GM23338 (cell line): ENCODE measurements around the gene TRUB1. TPM values are rescaled to one million over a fixed set of nuclear protein-coding genes. Genes with fewer than 3 reads are reported as not detected.

Experiments used
- ATAC-seq: fragments of 200-7000 bp; cut with Tn5 transposase; 3 replicates; pipeline ENCODE4 v1.9.1; 2020
- DNase-seq: peaks from one replicate; pipeline ENCODE4 v3.0.0-alpha.2; 2015; ENCODE audit warnings: low spot score
- H2AFZ ChIP-seq: fragments of 200-600 bp; sonication (generic); 2 replicates; pipeline ENCODE4 v1.8.0; 2016; ENCODE audit warnings: antibody characterized with exemption, mild to moderate bottlenecking, moderate library complexity
- H3F3A ChIP-seq: fragments of 200-600 bp; sonication (generic); replicated peaks from 2 replicates; pipeline ENCODE4 v1.8.0; 2017; ENCODE audit warnings: antibody characterized with exemption, mixed run types, low read depth
- H3K27ac ChIP-seq: fragments of 200-600 bp; sonication (generic); 2 replicates; pipeline ENCODE4 v1.6.1; 2016; ENCODE audit warnings: low read depth
- H3K27me3 ChIP-seq: fragments of 200-600 bp; sonication (generic); 2 replicates; pipeline ENCODE4 v1.8.0; 2016; ENCODE audit warnings: mild to moderate bottlenecking, mixed run types, moderate library complexity; ENCODE audit not compliant: insufficient read depth
- H3K36me3 ChIP-seq: fragments of 200-600 bp; sonication (generic); 2 replicates; pipeline ENCODE4 v1.8.0; 2016; ENCODE audit warnings: mild to moderate bottlenecking; ENCODE audit not compliant: insufficient read depth
- H3K4me1 ChIP-seq: fragments of 200-600 bp; sonication (generic); 2 replicates; pipeline ENCODE4 v1.8.0; 2016; ENCODE audit warnings: mild to moderate bottlenecking, moderate library complexity; ENCODE audit not compliant: insufficient read depth
- H3K4me2 ChIP-seq: fragments of 200-600 bp; sonication (generic); 2 replicates; pipeline ENCODE4 v1.7.1; 2017; ENCODE audit warnings: mixed run types
- H3K4me3 ChIP-seq: fragments of 200-600 bp; sonication (generic); 2 replicates; pipeline ENCODE4 v1.6.1; 2016; ENCODE audit warnings: mixed run types
- H3K79me2 ChIP-seq: fragments of 200-600 bp; sonication (generic); replicated peaks from 2 replicates; pipeline ENCODE4 v1.8.0; 2017; ENCODE audit warnings: mild to moderate bottlenecking; ENCODE audit not compliant: insufficient read depth
- H3K9me2 ChIP-seq: fragments of 200-600 bp; sonication (generic); 2 replicates; pipeline ENCODE4 v1.8.0; 2017; ENCODE audit not compliant: insufficient read depth
- H4K20me1 ChIP-seq: fragments of 200-600 bp; sonication (generic); replicated peaks from 2 replicates; pipeline ENCODE4 v1.8.0; 2017; ENCODE audit warnings: mild to moderate bottlenecking; ENCODE audit not compliant: insufficient read depth
- H3K27ac Mint-ChIP-seq: 2 replicates; pipeline ENCODE4 v1.8.0; 2020; ENCODE audit warnings: inconsistent platforms, mild to moderate bottlenecking, moderate library complexity, mixed read lengths
- H3K27me3 Mint-ChIP-seq: 3 replicates; pipeline ENCODE4 v1.8.0; 2022; ENCODE audit warnings: low read depth, mild to moderate bottlenecking, moderate library complexity, mixed read lengths, inconsistent platforms; ENCODE audit not compliant: insufficient read depth, poor library complexity
- H3K36me3 Mint-ChIP-seq: 3 replicates; pipeline ENCODE4 v1.8.0; 2021; ENCODE audit warnings: low read depth, mild to moderate bottlenecking, inconsistent platforms, moderate library complexity, mixed read lengths
- H3K4me1 Mint-ChIP-seq: 3 replicates; pipeline ENCODE4 v1.8.0; 2020; ENCODE audit warnings: mild to moderate bottlenecking, inconsistent platforms, mixed read lengths
- H3K4me3 Mint-ChIP-seq: 3 replicates; pipeline ENCODE4 v1.8.0; 2021; ENCODE audit warnings: moderate library complexity, mild to moderate bottlenecking, inconsistent platforms, mixed read lengths
- H3K9me3 Mint-ChIP-seq: 3 replicates; pipeline ENCODE4 v1.8.0; 2020; ENCODE audit warnings: moderate library complexity, mild to moderate bottlenecking, inconsistent platforms, mixed read lengths
- CREB1 ChIP-seq: fragments of 250-450 bp; sonication (Bioruptor Pico); IDR thresholded peaks from 2 replicates; pipeline ENCODE4 v1.5.0; 2020; ENCODE audit warnings: low read depth, mild to moderate bottlenecking, moderate library complexity
- EZH2 ChIP-seq: fragments of 200-600 bp; sonication (generic); IDR thresholded peaks from one replicate; pipeline ENCODE4 v1.8.0; 2017; ENCODE audit warnings: antibody characterized with exemption, mild to moderate bottlenecking, low read depth; ENCODE audit not compliant: unreplicated experiment
- JUNB ChIP-seq: IDR thresholded peaks from one replicate; pipeline ENCODE4 v1.6.1; 2016; ENCODE audit warnings: antibody characterized with exemption; ENCODE audit not compliant: unreplicated experiment
- POLR2AphosphoS5 ChIP-seq: IDR thresholded peaks from 2 replicates; pipeline ENCODE4 v1.6.1; 2016; ENCODE audit warnings: antibody characterized with exemption, low read depth
- STAT1 ChIP-seq: IDR thresholded peaks from one replicate; pipeline ENCODE4 v1.6.1; 2016; ENCODE audit warnings: antibody characterized with exemption; ENCODE audit not compliant: unreplicated experiment
- ZNF114 ChIP-seq: fragments of 250-450 bp; sonication (Bioruptor Pico); IDR thresholded peaks from 2 replicates; pipeline ENCODE4 v1.5.0; 2020; ENCODE audit warnings: mild to moderate bottlenecking, moderate library complexity
- polyA plus RNA-seq: library from polyadenylated mRNA; unstranded; fragments of >200 nt; fragmentation: Nextera tagmentation; extraction: Ambion mirVana; gene quantifications from 2 replicates; pipeline ENCODE4 v1.2.1, GENCODE V29; 2016
- total RNA-seq: library from RNA; depleted of rRNA; stranded (reverse); fragments of >200 nt; shearing (Covaris generic); gene quantifications from 2 replicates; pipeline ENCODE4 v1.2.3, GENCODE V29; 2014
- TF ChIP-seq, protein P1 (sequence below), 2 experiments: fragments of 200-600 bp in 1 of 2; sonication (generic) in 1 of 2; conservative IDR thresholded peaks; 2 replicates each; pipeline versions ENCODE4 v1.5.1 to v1.6.1; 2016 to 2017; ENCODE audit warnings: antibody characterized with exemption in 2 of 2, low read depth in 2 of 2, mild to moderate bottlenecking in 2 of 2, moderate library complexity in 1 of 2
- TF ChIP-seq, protein P2 (sequence below): fragments of 250-450 bp; sonication (Bioruptor Pico); IDR thresholded peaks from 2 replicates; pipeline ENCODE4 v1.5.0; 2020; ENCODE audit warnings: mild to moderate bottlenecking, moderate library complexity
- TF ChIP-seq, protein P3 (sequence below): IDR thresholded peaks from 2 replicates; pipeline ENCODE4 v1.6.1; 2016; ENCODE audit warnings: antibody characterized with exemption

Gene TRUB1
- total and polyA plus RNA-seq, 2 experiments from 2014 or later = 15.5 to 34.5 TPM

DNA sequence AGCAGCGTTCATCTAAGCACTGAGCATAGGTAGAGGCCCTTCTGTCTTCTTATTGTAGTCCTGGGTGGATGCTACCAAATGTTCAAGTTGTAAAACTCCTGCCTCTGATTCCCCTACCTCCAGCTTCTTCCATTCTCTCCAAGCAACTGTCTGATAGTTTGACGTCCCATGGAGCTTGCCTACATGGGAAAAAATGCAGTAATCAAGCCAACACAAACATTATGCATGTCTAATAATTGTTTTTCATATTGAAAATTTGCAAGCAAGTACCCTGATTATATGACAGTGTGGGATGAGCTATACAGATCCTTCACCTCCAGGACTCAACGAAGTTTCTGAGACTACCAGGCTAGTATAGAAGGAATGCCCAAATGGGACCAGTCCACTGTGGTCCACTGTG is 31.0 kb upstream of the TRUB1 start:
- Histone ChIP-seq H3K4me2 (no peak overlapping the region), H3K9me2 (peaks cover 10% of the 10 kb centered on the region; the same call in 1 of the 2 replicates), H3K79me2 (no peaks in the 10 kb centered on the region), H3K4me3 (no peak overlapping the region), H3K36me3 (no peaks in the 10 kb centered on the region), H3K27me3 (no peaks in the 10 kb centered on the region), H4K20me1 (no peaks in the 10 kb centered on the region), H3K4me1 (0 out of 2 replicates have a peak, but pooled peaks cover 2% of the 10 kb centered on the region), H3F3A (no peaks in the 10 kb centered on the region), H2AFZ (0 out of 2 replicates have a peak overlapping the region, but pooled peaks have one; percentile 3), H3K27ac (no peak overlapping the region)
- Mint-ChIP-seq H3K36me3 (no peaks in the 10 kb centered on the region), H3K4me3 (no peak overlapping the region), H3K27me3 (no peaks in the 10 kb centered on the region), H3K4me1 (peaks cover 9% of the 10 kb centered on the region), H3K27ac (no peak overlapping the region), H3K9me3 (no peaks in the 10 kb centered on the region)
- DNase-seq (no peak), ATAC-seq (no peak)
- TF ChIP-seq STAT1 (no peak), ZNF114 (CRISPR knock-in tag) (no peak), EZH2 (no peak), CREB1 (no peak), POLR2AphosphoS5 (no peak), JUNB (no peak)
- TF ChIP-seq, protein P1, sequence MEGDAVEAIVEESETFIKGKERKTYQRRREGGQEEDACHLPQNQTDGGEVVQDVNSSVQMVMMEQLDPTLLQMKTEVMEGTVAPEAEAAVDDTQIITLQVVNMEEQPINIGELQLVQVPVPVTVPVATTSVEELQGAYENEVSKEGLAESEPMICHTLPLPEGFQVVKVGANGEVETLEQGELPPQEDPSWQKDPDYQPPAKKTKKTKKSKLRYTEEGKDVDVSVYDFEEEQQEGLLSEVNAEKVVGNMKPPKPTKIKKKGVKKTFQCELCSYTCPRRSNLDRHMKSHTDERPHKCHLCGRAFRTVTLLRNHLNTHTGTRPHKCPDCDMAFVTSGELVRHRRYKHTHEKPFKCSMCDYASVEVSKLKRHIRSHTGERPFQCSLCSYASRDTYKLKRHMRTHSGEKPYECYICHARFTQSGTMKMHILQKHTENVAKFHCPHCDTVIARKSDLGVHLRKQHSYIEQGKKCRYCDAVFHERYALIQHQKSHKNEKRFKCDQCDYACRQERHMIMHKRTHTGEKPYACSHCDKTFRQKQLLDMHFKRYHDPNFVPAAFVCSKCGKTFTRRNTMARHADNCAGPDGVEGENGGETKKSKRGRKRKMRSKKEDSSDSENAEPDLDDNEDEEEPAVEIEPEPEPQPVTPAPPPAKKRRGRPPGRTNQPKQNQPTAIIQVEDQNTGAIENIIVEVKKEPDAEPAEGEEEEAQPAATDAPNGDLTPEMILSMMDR (conservative IDR thresholded peaks at IDR 0.05; ENCODE audit: low read depth in 2 of 2) = no peak
- TF ChIP-seq, protein P2, sequence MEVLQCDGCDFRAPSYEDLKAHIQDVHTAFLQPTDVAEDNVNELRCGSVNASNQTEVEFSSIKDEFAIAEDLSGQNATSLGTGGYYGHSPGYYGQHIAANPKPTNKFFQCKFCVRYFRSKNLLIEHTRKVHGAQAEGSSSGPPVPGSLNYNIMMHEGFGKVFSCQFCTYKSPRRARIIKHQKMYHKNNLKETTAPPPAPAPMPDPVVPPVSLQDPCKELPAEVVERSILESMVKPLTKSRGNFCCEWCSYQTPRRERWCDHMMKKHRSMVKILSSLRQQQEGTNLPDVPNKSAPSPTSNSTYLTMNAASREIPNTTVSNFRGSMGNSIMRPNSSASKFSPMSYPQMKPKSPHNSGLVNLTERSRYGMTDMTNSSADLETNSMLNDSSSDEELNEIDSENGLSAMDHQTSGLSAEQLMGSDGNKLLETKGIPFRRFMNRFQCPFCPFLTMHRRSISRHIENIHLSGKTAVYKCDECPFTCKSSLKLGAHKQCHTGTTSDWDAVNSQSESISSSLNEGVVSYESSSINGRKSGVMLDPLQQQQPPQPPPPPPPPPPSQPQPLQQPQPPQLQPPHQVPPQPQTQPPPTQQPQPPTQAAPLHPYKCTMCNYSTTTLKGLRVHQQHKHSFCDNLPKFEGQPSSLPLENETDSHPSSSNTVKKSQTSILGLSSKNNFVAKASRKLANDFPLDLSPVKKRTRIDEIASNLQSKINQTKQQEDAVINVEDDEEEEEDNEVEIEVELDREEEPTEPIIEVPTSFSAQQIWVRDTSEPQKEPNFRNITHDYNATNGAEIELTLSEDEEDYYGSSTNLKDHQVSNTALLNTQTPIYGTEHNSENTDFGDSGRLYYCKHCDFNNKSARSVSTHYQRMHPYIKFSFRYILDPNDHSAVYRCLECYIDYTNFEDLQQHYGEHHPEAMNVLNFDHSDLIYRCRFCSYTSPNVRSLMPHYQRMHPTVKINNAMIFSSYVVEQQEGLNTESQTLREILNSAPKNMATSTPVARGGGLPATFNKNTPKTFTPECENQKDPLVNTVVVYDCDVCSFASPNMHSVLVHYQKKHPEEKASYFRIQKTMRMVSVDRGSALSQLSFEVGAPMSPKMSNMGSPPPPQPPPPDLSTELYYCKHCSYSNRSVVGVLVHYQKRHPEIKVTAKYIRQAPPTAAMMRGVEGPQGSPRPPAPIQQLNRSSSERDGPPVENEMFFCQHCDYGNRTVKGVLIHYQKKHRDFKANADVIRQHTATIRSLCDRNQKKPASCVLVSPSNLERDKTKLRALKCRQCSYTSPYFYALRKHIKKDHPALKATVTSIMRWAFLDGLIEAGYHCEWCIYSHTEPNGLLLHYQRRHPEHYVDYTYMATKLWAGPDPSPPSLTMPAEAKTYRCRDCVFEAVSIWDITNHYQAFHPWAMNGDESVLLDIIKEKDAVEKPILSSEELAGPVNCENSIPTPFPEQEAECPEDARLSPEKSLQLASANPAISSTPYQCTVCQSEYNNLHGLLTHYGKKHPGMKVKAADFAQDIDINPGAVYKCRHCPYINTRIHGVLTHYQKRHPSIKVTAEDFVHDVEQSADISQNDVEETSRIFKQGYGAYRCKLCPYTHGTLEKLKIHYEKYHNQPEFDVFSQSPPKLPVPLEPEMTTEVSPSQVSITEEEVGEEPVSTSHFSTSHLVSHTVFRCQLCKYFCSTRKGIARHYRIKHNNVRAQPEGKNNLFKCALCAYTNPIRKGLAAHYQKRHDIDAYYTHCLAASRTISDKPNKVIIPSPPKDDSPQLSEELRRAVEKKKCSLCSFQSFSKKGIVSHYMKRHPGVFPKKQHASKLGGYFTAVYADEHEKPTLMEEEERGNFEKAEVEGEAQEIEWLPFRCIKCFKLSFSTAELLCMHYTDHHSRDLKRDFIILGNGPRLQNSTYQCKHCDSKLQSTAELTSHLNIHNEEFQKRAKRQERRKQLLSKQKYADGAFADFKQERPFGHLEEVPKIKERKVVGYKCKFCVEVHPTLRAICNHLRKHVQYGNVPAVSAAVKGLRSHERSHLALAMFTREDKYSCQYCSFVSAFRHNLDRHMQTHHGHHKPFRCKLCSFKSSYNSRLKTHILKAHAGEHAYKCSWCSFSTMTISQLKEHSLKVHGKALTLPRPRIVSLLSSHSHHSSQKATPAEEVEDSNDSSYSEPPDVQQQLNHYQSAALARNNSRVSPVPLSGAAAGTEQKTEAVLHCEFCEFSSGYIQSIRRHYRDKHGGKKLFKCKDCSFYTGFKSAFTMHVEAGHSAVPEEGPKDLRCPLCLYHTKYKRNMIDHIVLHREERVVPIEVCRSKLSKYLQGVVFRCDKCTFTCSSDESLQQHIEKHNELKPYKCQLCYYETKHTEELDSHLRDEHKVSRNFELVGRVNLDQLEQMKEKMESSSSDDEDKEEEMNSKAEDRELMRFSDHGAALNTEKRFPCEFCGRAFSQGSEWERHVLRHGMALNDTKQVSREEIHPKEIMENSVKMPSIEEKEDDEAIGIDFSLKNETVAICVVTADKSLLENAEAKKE (CRISPR knock-in tag) = no peak
- TF ChIP-seq, protein P3, sequence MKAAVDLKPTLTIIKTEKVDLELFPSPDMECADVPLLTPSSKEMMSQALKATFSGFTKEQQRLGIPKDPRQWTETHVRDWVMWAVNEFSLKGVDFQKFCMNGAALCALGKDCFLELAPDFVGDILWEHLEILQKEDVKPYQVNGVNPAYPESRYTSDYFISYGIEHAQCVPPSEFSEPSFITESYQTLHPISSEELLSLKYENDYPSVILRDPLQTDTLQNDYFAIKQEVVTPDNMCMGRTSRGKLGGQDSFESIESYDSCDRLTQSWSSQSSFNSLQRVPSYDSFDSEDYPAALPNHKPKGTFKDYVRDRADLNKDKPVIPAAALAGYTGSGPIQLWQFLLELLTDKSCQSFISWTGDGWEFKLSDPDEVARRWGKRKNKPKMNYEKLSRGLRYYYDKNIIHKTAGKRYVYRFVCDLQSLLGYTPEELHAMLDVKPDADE = no peak
